HCT116 (cell line): ENCODE results near the gene OPCML.

Experiments
- ATF3 ChIP-seq: IDR thresholded peaks from 2 replicates; pipeline ENCODE4 v1.6.1; 2012
- CTCF ChIP-seq, 3 experiments: fragments of 200-600 bp in 1 of 3; sonication (generic) in 1 of 3; IDR thresholded peaks in 2 of 3; conservative IDR thresholded peaks in 1 of 3; 2 replicates each; pipeline ENCODE4 v1.5.1; 2012 to 2017; ENCODE audit warnings: low read depth in 2 of 3, low read length in 2 of 3, antibody characterized with exemption in 1 of 3, borderline replicate concordance in 1 of 3, control low read depth in 1 of 3, mild to moderate bottlenecking in 1 of 3, mixed read lengths in 1 of 3, mixed run types in 1 of 3, moderate library complexity in 1 of 3; ENCODE audit not compliant: insufficient read depth in 1 of 3
- REST ChIP-seq: IDR thresholded peaks from 2 replicates; pipeline ENCODE4 v1.6.1; 2012; ENCODE audit warnings: low read depth

- no peak for TF ChIP-seq ATF3
- TF ChIP-seq CTCF (IDR thresholded peaks at IDR 0.05 in 2 of 3, conservative IDR thresholded peaks at IDR 0.05 in 1 of 3; ENCODE audit: borderline replicate concordance in 1 of 3, insufficient read depth in 1 of 3, low read depth in 2 of 3, low read length in 2 of 3): no peak
- no peak for TF ChIP-seq REST
These were observed 589.0 kb downstream of the OPCML start for GRCh38 chr11:132943357-132943705.
